ENCODE data around the gene DENND1A.

Gene DENND1A

DNA sequence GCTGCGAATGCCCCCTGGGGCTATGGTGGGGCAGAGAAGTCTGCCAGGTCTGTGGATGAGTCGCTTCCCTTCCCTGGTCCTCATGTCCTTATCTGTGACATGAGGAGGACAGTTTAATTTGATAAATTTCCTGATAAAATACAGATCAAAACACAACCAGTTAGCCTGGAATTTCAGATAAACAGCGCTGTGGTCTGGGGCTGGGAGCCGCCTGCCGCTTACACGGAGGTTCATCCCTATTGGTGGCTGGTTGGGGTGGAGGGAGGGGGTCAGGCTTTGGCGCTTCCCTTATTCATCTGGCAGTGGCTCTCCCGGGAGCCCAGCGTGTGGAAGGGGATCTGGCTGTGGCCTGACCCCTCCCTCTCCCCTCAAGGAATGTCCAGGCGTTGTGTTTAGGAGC, 556.0 kb downstream of the DENND1A start:
- DNase-seq (ENCODE audit: low read depth, low spot score): peak; percentile 93

DNA sequence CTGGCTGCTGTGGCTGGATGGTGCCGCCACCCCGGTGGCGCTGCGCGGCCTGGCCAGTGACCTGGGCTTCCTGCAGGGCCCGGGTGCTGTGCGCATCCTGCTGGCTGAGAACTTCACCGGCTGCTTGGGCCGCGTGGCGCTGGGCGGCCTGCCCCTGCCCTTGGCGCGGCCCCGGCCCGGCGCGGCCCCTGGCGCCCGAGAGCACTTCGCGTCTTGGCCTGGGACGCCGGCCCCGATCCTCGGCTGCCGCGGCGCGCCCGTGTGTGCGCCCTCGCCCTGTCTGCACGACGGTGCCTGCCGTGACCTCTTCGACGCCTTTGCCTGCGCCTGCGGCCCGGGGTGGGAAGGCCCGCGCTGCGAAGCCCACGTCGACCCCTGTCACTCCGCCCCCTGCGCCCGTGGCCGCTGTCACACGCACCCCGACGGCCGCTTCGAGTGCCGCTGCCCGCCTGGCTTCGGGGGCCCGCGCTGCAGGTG, 556.4 kb downstream of the DENND1A start:
- no peak for DNase-seq (ENCODE audit: low read depth, low spot score)

DNA sequence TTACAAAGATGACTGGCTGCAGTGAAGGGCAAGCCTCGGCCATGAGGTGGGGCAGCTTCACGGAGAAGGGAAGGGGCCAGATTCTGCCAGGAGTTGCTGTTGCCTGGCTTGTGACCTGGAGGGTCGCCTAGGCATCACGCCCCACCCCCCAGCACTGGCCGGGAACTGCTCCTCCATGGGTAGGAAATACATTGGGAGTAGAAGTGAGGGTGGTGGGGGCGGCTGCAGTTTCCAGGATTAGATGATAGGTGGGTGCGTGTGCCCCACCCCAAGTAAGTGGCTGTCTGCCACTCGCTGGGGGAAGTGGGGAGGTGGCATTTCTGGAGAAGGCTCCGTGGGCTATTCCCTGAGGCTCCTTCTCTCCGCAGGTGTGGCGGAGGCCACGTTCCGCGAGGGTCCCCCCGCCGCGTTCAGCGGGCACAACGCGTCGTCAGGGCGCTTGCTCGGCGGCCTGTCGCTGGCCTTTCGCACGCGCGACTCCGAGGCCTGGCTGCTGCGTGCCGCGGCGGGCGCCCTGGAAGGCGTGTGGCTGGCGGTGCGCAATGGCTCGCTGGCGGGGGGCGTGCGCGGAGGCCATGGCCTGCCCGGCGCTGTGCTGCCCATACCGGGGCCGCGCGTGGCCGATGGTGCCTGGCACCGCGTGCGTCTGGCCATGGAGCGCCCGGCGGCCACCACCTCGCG, 557.0 kb downstream of the DENND1A start:
- DNase-seq (ENCODE audit: low read depth, low spot score): no peak

DNA sequence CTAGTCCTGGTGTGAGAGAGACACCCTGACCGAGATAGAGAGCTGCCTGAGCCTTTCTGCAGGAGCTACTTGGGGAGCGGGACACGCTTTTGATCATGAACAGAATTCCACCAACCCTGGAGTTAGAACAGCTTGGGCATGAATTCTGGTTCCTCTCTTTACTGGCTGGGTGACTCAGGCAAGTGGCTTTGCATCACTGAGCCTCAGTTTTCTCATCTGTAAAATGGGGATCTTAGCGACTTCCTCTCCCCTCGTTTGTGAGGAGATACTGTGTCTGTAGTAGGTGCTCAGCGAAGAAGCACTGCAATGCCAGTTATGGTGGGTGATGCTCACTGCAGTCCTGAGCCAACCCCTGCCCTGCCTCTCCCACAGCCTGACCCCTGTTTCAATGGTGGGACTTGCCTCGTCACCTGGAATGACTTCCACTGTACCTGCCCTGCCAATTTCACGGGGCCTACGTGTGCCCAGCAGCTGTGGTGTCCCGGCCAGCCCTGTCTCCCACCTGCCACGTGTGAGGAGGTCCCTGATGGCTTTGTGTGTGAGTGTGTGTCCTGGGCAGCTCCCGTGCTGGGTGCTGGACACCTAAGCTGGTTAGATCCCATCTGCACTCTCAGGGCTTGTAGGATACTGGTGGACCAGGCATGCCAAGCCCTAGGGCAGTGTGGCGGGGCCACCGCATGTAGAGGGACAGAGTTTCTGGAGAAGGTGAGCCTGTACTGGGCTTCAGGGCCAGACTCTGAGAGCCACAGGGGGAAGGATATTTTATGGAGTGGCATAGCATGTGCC, 557.9 kb downstream of the DENND1A start:
- DNase-seq (ENCODE audit: low read depth, low spot score): no peak

DNA sequence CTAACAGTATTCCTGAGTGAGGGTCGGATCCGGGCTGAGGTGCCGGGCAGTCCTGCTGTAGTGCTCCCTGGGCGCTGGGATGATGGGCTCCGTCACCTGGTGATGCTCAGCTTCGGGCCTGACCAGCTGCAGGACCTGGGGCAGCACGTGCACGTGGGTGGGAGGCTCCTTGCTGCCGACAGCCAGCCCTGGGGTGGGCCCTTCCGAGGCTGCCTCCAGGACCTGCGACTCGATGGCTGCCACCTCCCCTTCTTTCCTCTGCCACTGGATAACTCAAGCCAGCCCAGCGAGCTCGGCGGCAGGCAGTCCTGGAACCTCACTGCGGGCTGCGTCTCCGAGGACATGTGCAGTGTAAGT, 558.7 kb downstream of the DENND1A start:
- no peak for DNase-seq (ENCODE audit: low read depth, low spot score)

DNA sequence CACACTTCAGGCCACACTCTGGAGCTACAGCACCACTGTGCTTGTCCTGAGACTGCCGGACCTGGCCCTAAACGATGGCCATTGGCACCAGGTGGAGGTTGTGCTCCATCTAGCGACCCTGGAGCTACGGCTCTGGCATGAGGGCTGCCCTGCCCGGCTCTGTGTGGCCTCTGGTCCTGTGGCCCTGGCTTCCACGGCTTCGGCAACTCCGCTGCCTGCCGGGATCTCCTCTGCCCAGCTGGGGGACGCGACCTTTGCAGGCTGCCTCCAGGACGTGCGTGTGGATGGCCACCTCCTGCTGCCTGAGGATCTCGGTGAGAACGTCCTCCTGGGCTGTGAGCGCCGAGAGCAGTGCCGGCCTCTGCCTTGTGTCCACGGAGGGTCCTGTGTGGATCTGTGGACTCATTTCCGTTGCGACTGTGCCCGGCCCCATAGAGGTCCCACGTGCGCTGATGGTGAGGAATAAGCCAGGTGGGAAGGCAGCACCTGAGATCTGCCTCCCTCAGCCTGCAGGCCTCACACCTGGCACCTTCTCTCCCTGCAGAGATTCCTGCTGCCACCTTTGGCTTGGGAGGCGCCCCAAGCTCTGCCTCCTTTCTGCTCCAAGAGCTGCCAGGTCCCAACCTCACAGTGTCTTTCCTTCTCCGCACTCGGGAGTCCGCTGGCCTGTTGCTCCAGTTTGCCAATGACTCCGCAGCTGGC, 559.2 kb downstream of the DENND1A start:
- no peak for DNase-seq (ENCODE audit: low read depth, low spot score)

DNA sequence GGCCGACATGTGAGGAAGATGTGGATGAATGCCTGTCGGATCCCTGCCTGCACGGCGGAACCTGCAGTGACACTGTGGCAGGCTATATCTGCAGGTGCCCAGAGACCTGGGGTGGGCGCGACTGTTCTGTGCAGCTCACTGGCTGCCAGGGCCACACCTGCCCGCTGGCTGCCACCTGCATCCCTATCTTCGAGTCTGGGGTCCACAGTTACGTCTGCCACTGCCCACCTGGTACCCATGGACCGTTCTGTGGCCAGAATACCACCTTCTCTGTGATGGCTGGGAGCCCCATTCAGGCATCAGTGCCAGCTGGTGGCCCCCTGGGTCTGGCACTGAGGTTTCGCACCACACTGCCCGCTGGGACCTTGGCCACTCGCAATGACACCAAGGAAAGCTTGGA, 559.8 kb downstream of the DENND1A start:
- no peak for DNase-seq (ENCODE audit: low read depth, low spot score)

DNA sequence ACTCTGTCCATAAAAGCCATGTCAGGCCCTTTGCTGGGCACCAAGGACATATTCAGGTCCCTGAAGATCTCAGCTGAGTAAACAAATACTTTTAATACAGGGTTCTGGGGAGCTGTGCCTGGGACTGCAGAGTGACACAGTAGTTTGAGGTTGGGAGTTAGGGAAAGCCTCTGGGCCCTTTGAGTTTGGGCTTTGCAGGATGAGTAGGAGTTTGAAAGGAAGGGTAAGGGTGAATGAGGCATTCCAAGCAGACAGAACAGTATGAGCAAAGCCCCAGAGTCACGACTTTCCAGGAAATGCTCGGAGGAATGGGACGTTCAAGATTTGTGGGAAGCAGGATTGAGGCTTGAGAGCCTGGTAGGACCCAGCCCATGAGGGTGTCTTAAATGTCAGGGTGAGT, 560.6 kb downstream of the DENND1A start:
- no peak for DNase-seq (ENCODE audit: low read depth, low spot score)

DNA sequence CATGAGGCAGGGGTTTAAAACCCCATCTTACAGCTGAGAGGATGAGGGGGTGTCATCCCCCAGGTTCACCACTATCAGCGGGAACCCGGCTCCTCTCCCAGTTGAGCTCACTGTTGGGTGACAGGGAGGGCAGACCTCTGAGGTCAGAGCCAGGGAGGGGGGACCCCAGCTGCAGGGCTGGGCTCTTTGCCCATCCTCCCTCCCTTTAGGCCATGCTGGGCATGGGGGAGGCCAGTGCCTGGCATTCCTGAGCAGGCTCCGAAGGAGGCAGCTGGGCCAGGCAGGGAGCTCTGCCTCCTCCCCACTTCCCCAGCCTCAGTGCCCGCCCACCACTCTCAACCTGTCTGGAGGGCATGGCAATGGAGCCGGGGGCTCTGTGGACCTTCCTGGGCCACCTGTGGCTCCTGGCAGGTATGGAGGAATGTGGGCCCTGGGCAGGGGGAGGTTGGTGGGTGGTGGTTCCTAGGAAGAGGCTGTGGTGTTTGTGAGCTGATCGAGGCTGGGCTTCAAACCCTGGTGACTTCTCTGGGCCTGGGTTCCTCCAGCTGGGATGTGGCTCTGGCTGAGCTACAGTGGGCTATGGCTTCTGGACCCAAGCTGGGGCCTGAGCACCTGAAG, 561.3 kb downstream of the DENND1A start:
- DNase-seq (ENCODE audit: low read depth, low spot score): no peak

DNA sequence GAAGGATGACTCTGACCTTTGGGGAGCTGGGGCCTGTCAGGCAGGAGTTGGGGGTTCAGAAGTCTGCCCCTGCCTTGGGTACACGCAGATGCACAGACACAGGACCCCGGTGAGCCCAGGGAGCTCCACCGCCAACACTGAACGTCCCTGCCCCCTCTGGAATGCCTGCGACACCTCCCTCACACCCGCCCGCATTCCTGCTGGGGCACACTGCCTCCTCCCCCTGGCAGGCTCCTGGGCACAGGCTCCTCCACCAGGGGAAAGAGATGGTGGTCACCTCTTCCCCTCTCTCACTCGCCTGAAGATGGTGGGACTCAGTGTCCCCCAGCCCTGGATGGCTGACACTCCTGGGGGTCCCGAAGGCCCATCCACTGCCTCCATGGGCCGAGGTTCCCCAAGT, 561.9 kb downstream of the DENND1A start:
- DNase-seq (ENCODE audit: low read depth, low spot score): no peak

DNA sequence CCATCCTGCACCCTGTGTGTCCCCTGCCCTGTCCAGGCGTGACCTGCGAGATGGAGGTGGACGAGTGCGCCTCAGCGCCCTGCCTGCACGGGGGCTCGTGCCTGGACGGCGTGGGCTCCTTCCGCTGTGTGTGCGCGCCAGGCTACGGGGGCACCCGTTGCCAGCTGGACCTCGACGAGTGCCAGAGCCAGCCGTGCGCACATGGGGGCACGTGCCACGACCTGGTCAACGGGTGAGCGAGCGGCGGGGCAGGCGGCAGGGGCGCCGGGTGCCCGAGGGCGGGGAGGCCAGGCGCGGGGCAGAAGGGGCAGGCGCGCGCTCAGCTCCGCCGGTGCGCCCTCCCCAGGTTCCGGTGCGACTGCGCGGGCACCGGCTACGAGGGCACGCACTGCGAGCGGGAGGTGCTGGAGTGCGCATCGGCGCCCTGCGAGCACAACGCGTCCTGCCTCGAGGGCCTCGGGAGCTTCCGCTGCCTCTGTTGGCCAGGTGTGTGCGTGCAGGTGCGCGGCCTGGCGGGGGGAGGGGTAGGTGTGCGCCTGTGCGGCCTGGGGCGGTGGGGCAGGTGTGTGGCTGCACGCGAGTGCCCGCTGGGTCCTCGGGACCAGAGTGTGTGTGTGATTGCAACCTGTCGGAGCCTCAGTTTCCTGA, 563.9 kb downstream of the DENND1A start:
- DNase-seq (ENCODE audit: low read depth, low spot score): no peak

DNA sequence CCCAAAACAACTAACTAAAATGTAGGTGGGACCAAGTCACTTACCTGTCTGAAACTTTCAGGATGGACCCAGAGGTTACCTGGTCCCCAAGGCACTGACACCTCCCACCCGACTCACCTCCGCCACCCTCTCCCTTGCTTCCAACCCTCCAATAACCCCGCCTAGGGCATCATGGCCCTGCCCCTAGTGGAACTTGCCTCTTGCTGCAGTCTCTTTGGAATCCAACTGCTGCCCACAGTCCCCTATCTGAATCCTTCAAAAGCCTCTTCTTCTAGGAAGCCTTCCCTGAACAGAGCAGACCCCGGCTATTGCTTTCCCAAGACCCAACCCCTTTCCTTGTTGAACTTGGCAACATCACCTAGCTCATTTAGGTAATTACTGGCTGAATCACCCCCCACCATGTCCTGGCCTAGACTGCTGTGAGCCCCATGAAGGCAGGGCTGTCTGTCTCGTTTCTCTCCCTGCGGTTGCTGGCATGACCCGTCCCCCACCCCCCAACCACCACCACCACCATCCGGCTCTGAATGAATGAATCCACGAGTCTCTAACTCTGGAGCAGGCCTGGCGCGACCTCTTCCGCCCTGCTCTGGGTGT, 564.5 kb downstream of the DENND1A start:
- peak; percentile 52 for DNase-seq (ENCODE audit: low read depth, low spot score)

DNA sequence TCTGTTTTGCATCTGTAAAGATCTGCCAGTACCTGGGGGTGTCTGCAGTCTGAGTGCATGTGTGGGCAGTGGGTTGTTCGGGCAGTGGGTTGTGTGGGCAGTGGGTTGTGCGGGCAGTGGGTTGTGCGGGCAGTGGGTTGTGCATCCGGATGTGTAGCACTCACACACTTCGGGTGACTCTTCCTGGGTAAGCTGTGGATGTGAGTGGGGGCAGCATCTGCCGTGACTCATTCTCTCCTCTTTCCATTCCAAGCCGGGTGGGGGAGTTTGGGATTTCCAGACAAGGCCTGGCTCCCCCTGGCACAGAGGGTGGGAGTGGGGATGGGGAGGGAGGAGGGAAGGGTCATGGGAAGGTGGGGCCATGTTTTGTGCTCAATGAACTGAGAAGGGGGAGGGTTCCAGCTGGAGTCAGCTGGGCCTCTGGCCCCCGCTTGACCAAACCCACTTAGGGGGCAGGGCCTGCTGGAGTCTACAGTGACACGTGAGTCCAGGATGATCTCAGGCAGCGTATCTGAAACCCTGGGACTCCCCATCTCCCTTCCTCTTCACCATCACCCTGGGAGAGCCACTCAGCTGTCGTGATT, 565.6 kb downstream of the DENND1A start:
- peak; percentile 65 for DNase-seq (ENCODE audit: low read depth, low spot score)

DNA sequence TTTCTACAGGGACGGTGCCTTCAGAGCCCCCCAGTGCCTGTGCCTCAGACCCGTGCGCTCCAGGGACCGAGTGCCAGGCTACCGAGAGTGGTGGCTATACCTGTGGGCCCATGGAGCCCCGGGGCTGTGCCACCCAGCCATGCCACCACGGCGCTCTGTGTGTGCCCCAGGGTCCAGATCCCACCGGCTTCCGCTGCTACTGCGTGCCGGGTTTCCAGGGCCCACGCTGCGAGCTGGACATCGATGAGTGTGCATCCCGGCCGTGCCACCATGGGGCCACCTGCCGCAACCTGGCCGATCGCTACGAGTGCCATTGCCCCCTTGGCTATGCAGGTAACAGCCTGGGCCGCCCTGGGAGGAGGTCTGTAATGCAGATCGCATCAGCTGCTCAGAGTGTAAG, 567.1 kb downstream of the DENND1A start:
- no peak for DNase-seq (ENCODE audit: low read depth, low spot score)

DNA sequence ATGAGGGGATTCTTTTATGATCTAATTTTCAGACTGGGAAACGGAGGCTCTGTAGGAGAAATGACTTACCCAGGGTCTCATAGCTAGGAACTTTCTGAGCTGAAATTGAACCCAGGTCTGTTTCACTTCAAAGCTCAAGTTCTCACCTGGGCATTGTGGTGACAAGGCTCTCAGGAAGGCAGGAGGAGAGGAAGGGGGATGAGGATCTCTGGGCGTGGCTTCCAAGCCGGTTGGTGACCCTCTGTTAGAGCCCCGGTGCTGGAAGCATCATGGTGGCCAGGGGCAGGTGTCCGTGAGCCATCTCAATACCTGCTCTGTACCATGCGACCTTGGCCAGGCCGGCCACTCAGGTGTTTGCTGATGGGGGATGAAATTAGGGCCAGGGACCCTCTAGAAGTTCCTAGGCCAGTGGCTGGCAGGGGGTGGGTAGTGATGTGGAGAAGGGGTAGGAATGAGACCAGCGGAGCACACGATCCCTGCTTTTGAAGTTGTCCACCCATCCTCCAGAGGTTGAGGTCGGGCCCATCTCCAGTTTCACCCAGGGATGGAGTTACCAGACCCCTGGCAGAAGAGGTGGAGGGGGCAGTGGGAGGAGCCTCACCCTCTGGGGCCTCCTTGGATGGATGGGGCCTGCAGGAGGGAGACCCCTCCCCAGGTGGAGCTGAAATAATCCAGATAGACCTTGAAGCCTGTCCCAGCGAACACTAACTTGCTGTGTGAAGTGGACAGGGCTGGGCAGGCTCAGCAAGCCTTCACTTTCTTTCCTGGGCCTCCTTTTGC, 568.0 kb downstream of the DENND1A start:
- peak; percentile 50 for DNase-seq (ENCODE audit: low read depth, low spot score)

DNA sequence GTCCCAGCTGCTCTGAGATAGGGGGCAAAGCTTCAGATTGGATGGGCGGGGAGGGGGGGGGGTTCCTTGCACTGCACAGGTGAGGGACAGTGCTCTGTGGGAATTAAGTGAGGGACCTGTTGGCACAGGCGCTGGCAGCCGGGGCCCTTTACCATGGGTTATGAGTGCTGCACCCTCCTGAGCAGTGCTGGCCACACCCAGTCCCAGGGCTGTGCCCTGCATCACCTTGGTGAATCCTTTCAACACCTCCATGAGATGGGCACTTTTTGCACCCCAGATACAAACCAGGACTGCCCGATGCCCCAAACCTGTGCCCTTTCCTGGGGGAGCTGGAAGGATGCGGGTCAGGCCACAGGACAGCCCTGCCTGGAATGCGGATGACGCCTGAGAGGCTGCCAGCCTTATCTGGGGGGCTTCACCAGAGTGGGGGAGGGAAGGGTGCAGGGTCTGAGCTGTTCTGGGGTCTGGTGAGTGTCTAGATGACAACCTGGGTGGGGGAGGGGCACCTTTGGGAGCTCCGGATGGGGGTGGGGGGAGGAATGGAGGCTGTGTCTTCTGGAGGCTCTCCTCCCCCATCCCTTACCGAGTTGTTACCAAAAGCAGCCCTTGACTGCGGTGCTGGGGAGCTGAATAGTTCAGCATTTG, 568.7 kb downstream of the DENND1A start:
- DNase-seq (ENCODE audit: low read depth, low spot score): peak; percentile 68

DNA sequence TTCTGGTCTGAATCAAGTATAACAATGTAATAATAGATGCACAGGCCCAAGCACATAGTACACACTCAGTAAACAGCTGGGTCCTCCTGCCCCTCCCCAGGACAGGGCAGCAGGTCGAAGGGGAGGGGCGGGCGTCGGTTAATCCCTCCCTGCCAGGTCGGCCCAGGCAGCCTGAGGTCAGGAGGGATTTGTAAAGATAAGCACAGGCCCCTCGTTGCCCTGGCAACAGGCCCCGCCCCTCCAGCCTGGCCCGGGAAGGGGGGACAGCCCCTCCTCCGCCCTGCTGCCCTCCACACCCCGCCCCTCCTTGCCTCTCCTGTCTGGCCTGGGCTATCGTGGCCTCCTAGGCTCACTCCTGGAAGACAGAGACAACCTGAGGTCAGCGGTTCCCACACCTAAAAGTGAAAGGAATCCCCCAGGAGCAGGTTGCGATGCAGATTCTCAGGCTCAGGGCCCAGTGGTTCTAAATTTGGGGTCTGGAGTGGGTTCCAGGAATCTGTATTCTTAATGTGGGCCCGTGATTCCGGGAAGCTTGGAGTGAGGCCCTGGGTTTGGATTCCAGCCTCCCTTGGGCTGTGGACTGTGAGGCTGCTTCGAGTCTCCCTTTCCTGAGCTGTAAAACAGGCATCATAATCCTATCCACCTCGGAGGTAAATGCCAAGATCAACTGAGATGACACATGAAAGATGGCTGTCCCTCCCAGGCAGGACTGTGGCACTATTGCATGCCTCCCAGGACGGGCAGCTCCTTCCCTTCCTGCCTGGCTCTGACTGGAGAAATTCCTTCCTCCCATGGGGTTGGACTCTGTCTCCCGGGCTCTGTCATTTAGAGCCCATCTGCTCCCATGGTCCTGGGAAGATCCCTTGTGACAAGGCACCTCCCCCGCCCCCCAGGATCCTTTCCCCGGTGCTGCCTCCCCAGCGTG, 569.5 kb downstream of the DENND1A start:
- DNase-seq (ENCODE audit: low read depth, low spot score): peak; percentile 99

DNA sequence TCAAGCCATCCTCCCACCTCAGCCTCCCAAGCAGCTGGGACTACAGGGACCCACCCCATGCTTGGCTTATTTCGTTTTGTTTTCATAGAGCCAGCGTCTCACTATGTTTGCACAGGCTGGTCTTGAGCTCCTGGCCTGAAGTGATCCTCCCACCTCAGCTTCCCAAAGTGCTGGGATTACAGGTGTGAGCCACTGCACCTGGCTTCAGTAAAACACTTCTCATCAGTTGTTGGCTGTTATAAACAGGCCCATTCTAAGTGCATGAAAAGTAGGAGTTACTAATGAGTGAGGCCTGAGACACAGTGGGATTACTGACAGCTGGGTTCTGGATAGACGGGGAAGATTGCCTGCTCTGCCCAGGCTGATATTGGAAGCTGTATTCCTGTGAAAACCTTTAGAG, 570.4 kb downstream of the DENND1A start:
- no peak for DNase-seq (ENCODE audit: low read depth, low spot score)

DNA sequence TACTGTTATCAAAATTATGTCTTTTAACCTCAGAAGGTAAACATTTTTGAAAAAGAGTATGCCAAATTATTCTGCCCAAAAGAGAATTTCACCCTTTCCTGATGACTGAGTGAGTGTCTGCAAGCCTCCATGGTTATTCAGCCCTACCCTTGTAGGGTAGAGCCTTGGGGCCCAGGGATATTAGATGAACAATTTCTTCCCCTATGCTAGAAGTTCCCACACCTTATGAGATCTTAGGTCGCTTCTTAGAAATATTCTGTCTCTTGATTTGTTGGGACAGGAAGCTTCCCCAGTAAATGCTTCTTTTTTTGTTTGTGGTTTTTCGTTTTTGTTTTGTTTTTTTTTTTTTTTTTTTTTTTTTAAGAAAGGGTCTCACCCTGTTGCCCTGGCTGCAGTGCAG, 570.8 kb downstream of the DENND1A start:
- no peak for DNase-seq (ENCODE audit: low read depth, low spot score)
